Kidney (tissue), 14 donors: ENCODE results near the gene KLF13. TPM values are rescaled to one million over a fixed set of nuclear protein-coding genes. Genes with fewer than 3 reads are reported as not detected.

ENCODE experiments used
- DNase-seq, 5 donors: peaks; one replicate each; pipeline ENCODE4 v3.0.0-alpha.2; 2013 to 2020
- FAIRE-seq: peaks from 2 replicates; lab custom pipeline; 2012; peaks lifted over from hg19 to GRCh38; lab: Jason Lieb, UNC
- H3K27ac ChIP-seq, 2 donors: one replicate each; pipeline ENCODE4 v1.7.0; 2013; ENCODE audit warnings: low read depth in 2 of 2, low read length in 2 of 2, inconsistent platforms in 1 of 2
- H3K27me3 ChIP-seq: one replicate; pipeline ENCODE4 v1.7.1; 2013; ENCODE audit warnings: low read length, inconsistent platforms; ENCODE audit not compliant: control insufficient read depth, insufficient read depth
- H3K36me3 ChIP-seq, 3 donors: one replicate each; pipeline versions ENCODE4 v1.7.0 to v1.7.1; 2013; ENCODE audit warnings: low read length in 3 of 3, control low read depth in 1 of 3, inconsistent platforms in 1 of 3; ENCODE audit not compliant: insufficient read depth in 3 of 3, control insufficient read depth in 2 of 3
- H3K4me1 ChIP-seq, 3 donors: one replicate each; pipeline versions ENCODE4 v1.7.0 to v1.7.1; 2013; ENCODE audit warnings: low read length in 3 of 3, inconsistent platforms in 1 of 3, low read depth in 1 of 3; ENCODE audit not compliant: control insufficient read depth in 2 of 3, insufficient read depth in 2 of 3
- H3K4me3 ChIP-seq, 3 donors: one replicate each; pipeline versions ENCODE4 v1.7.0 to v1.8.1; 2013; ENCODE audit warnings: low read length in 3 of 3, control low read depth in 1 of 3, inconsistent platforms in 1 of 3
- H3K9ac ChIP-seq, 3 donors: one replicate each; pipeline versions ENCODE4 v1.7.0 to v1.7.1; 2013; ENCODE audit warnings: low read length in 3 of 3, control low read depth in 1 of 3, inconsistent platforms in 1 of 3
- H3K9me3 ChIP-seq, 3 donors: one replicate each; pipeline versions ENCODE4 v1.7.0 to v1.7.1; 2013; ENCODE audit warnings: low read length in 3 of 3, control low read depth in 1 of 3, inconsistent platforms in 1 of 3; ENCODE audit not compliant: control insufficient read depth in 2 of 3, insufficient read depth in 1 of 3
- CTCF ChIP-seq: IDR thresholded peaks from 3 replicates; pipeline ENCODE4 v1.5.1; 2012; ENCODE audit warnings: mild to moderate bottlenecking, moderate library complexity, borderline replicate concordance; ENCODE audit not compliant: insufficient read depth; ENCODE audit errors: extremely low read depth
- intact Hi-C: fragments of 100-400 bp; cut with DNase I; formaldehyde crosslinking; loops from one replicate; pipeline ENCODE4 v1.11.1; 2022
- polyA plus RNA-seq: library from polyadenylated mRNA; stranded (reverse); fragments of 350-450 nt; fragmentation: Illumina TruSeq; extraction: RNeasy Lipid Tissue Mini Kit (QIAGEN cat#74804); gene quantifications from one replicate; pipeline ENCODE4 v1.2.3, GENCODE V29; 2014; ENCODE audit warnings: low read depth, low replicate concordance; ENCODE audit not compliant: insufficient read depth
- total RNA-seq: library from RNA; stranded (reverse); fragmentation: NEBNext Ultra II Directional; extraction: Animal tissue kit (Norgen Biotek cat#: 25700); gene quantifications from one replicate; pipeline ENCODE4 v1.2.1, GENCODE V29; 2021
- donor health status: control.
- donor health status: control.
- donor health status: control.
- donor health status: control.
- donor health status: control.
- donor health status: DM: yes; HTN: yes; CAD: no.
- donor health status: Normal renal cell carcinoma (clear cell type).

Gene KLF13
- total and polyA plus RNA-seq, 2 donors from 2014 or later = 55.5 to 123 TPM

- peak overlapping the region; percentile 11 to 50 for H3K27ac ChIP-seq
- no peak for DNase-seq
- no peaks in the 10 kb centered on the region for H3K9me3 ChIP-seq
- no peaks in the 10 kb centered on the region for H3K36me3 ChIP-seq
- H3K9ac ChIP-seq = peak overlapping the region in 1 of 3 donors; percentile 10
- H3K27me3 ChIP-seq = no peaks in the 10 kb centered on the region
- TF ChIP-seq CTCF = no peak
- H3K4me1 ChIP-seq = peaks cover 2 to 85% (median 80%) of the 10 kb centered on the region in 3 donors
- H3K4me3 ChIP-seq = peak overlapping the region in 1 of 3 donors; percentile 9
- intact Hi-C loops = no loop called here
- no peak for FAIRE-seq
Measured at GRCh38 chr15:31342781-31343626, 16.4 kb downstream of the KLF13 start.

- no peaks in the 10 kb centered on the region for H3K36me3 ChIP-seq
- no peaks in the 10 kb centered on the region for H3K9me3 ChIP-seq
- peak overlapping the region; percentile 57 to 77 for H3K27ac ChIP-seq
- DNase-seq (no peak), FAIRE-seq (no peak)
- no peak overlapping the region for H3K9ac ChIP-seq
- intact Hi-C loops = no loop called here
- peaks cover 0 to 77% (median 77%) of the 10 kb centered on the region in 3 donors for H3K4me1 ChIP-seq
- no peak overlapping the region for H3K4me3 ChIP-seq
- TF ChIP-seq CTCF = no peak
- no peaks in the 10 kb centered on the region for H3K27me3 ChIP-seq
Measured at GRCh38 chr15:31343831-31344230, 17.2 kb downstream of the KLF13 start.

- intact Hi-C loops = no loop called here
- Histone ChIP-seq H3K36me3 (peaks cover 0 to under 1% (median 0%) of the 10 kb centered on the region in 3 donors), H3K9me3 (no peaks in the 10 kb centered on the region), H3K4me1 (peaks cover 0 to 77% (median 77%) of the 10 kb centered on the region in 3 donors), H3K9ac (no peak overlapping the region), H3K27ac (peak overlapping the region; percentile 57 to 77), H3K4me3 (no peak overlapping the region), H3K27me3 (no peaks in the 10 kb centered on the region)
- DNase-seq = no peak
- FAIRE-seq = no peak
- no peak for TF ChIP-seq CTCF
Measured at GRCh38 chr15:31344266-31344665, 17.6 kb downstream of the KLF13 start.
